GM18870 (cell line): ENCODE results near the gene PSMC3.

Source experiments
- ATAC-seq: cut with Tn5 transposase; IDR thresholded peaks from one replicate; pipeline ENCODE4 v1.9.1; 2021; ENCODE audit warnings: moderate library complexity; ENCODE audit not compliant: unreplicated experiment

Gene PSMC3

DNA sequence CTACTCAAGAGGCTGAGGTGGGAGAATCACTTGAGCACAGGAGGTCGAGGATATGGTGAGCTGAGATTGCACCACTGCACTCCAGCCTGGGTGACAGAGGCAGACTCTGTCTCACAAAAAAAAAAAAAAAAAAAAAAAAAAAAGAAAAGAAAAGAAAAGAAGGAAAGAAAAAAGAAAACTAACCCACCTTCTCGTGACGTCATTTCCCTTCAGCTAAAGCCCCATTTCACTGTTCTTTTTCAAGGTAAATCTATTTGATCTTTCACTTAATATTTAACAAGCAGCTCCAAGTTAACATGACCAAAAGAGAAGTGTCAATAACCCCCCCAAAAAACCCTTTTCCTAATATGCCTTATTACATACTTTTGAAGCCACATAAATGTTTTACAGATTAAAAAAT, 17.6 kb upstream of the PSMC3 start:
- ATAC-seq = no peak

- ATAC-seq = no peak
Observed at GRCh38 chr11:47443028-47443700, 16.9 kb upstream of the PSMC3 start.

DNA sequence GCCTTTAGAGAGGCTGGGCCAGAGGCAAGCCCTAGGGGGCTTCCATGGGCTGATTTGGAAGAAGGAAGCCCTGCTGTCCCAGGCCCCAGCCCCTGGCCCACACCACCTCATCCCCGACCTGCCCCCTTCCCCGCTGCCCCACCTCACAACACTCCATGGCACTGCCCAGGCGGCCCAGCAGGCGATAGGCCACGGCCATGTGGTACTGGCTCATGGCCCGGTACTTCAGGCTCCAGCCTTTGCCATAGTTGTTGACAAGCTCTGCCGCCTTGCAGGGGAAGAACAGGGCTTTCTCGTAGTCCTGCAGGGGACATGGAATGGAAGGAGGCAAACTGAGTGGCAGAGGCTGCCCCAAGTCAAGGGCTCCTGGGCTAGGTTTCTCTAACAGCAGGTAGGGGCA, 16.3 kb upstream of the PSMC3 start:
- no peak for ATAC-seq

DNA sequence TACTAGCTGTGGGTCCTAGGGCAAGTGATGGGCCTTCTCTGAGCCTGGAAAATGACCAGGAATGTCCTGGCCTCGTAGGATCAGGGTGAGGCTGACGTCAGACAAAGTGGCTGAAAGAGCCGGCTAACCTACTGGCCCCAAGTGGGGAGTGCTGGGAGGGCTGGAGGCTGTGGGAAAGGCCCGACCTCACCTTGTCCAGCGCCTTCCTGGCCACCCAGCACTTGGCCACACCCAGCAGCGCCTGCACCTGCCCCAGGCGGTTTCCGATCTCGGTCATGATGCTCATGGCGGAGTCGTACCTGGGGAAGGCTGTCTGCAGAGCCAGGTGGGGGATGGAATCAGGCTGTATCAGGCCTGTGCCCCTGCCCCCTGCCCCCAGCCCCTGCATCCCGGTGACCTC, 15.2 kb upstream of the PSMC3 start:
- no peak for ATAC-seq

DNA sequence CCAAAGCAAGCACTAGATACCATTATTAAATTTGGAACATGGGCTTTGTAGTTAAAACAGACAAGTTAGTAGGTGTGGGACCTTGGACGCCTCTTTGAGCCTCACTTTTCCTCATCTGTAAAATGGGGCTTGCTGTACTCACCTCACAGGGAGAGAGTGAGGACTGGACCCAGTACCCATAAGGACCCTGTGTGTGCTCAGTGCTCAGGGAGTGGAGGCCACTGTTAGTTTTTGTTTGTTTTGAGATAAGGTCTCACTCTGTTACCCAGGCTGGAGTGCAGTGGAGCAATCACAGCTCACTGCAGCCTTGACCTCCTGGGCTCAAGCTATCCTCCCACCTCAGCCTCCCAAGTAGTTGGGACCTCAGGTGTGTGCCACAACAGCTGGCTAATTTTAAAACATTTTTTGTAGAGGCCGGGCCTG, 13.8 kb upstream of the PSMC3 start:
- ATAC-seq = no peak

DNA sequence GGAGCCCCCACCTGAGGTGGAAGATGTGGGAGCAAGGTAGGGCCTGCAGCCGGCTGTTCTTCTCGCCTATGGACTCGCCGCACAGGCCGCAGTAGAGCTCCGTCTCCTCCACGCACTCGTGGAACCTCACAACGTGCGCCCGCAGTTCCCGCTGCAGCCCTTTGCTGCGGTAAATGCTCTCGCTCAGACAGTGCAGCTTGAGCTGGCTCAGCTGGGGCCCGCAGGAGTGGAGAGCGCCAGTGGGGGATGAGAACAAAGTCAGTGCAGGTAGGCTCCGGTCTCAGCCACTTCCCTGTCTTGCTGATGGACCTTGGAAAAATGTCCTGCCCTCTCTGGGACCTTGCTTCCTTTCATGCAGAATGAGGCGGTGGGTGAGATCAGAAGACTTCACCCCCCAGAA, 12.5 kb upstream of the PSMC3 start:
- ATAC-seq = no peak

- ATAC-seq = no peak
Observed at GRCh38 chr11:47437746-47438418, 11.6 kb upstream of the PSMC3 start.

GRCh38 chr11:47437218-47437745, 11.0 kb upstream of the PSMC3 start:
- no peak for ATAC-seq

DNA sequence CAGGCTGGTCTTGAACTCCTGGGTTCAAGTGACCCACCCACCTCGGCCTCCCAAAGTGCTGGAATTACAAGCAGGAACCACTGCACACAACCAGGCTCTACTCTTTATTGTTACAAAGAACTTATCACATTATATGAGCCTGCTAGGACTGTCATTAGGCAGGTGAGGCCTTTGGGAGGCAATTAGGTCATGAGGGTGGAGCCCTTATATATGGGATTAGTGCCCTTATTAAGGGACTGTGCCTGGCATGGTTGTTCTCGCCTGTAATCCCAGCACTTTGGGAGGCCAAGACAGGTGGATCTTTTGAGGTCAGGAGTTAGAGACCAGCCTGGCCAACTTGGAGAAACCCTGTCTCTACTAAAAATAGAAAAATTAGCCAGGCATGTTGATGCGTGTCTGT, 10.5 kb upstream of the PSMC3 start:
- no peak for ATAC-seq

DNA sequence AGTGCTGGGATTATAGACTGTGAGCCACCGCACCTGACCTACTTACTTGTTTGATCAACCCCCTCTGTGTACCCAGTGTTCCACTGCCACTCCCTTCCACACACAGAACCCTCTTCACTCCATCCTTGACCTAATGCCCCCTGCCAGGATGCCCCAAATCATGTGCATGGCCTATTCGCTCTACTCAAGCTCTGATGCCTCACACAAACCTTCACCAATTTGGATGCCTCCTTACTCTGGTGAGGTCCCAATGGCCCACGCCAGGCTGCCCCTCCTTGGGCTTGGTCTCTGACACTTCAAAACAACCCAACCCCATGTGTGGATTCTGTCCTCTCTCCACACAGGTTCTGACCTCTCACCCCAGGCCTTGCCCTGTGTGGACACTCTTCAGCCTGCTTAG, 9.4 kb upstream of the PSMC3 start:
- no peak for ATAC-seq

DNA sequence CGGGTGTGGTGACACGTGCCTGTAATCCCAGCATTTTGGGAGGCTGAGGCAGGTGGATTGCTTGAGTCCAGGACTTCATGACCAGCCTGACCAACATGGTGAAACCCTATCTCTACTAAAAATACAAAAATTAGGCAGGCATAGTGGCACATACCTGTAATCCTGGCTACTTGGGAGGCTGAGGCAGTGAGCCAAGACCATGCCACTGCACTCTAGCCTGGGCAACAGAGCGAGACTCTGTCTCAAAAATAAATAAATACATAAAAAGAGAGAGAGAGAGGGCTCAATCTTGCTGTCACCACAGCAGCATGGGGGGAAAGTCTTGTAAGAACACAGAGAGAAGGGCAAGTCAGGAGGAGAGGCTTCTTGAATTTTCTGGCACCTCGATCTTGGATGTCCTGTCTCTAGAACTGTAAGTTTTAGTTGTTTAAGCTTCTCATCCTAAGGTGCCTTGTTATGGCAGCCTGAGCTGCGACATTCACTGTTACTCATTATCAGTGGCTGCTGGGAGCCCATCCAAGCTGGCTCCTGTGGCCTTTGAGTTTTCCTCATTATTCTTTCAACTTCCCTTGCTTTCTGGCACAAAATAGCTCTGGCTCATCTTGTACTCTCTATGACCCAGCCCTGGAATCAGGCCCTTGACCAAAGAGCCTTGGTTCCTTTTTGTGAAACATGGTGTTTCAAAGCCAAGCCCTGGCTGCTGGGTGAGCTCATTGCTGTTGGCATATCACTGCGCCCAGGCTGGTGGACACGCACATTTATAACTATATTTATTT, 8.0 kb upstream of the PSMC3 start:
- ATAC-seq = no peak

GRCh38 chr11:47433157-47433556, 6.9 kb upstream of the PSMC3 start:
- no peak for ATAC-seq

GRCh38 chr11:47431356-47432083, 5.3 kb upstream of the PSMC3 start:
- ATAC-seq = no peak

- no peak for ATAC-seq
Observed at GRCh38 chr11:47430524-47430923, 4.3 kb upstream of the PSMC3 start.

- ATAC-seq = no peak
Observed at GRCh38 chr11:47425611-47426010, 628 bp downstream of the PSMC3 start.

DNA sequence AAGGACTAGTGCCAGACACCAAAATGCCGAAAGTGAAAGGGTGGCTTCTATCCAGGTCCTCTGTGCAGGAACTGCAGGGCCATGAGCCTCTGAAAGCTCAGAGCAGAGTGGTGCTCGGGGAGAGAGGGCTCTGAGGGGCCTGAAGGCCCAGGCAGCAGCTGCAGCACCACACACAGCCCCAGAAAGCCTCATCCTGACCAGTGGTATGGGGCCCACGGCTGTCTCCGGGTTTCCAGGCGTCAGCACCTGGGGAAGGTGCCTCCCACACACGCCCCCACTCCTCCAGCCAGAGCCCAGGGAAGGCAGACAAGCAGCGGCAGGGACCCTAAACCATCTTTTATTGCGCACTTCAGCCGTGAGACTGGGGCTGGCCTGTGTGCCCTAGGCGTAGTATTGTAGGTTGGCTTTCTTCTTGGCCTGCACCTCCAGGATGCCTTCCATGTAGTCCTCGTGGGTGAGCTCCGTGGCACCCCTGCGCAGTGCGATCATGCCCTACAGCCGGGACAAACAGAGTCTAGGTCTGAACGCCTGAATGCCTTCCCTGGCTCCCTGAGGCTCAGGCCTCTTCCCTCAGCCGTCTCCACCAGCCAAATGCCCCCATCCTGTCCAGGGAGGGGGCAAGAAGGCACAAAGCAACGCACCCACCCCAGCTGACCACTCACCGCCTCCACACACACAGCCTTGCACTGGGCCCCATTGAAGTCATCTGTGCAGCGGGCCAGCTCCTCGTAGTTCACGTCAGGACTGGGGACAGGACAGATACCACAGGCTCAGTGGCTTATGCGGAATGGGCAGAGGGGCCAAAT, 7.6 kb downstream of the PSMC3 start:
- ATAC-seq = no peak

GRCh38 chr11:47417712-47418111, 8.5 kb downstream of the PSMC3 start:
- no peak for ATAC-seq

DNA sequence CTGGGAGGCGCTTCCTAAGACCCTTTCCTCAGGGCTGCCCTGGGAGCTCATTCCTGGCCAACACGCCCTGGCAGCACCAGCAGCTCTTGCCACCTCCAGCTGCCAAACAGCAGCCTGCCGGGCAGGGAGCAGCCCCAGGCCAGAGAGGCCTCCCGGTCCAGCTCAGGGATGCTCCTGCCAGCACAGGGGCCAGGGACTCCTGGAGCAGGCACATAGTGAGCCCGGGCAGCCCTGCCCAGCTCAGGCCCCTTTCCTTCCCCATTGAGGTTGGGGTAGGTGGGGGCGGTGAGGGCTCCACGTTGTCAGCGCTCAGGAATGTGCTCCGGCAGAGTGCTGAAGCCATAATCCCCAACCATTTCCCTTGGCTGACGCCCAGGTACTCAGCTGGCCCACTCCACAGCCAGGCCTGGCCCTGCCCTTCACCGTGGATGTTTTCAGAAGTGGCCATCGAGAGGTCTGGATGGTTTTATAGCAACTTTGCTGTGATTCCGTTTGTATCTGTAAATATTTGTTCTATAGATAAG, 10.2 kb downstream of the PSMC3 start:
- ATAC-seq = no peak

- no peak for ATAC-seq
Observed at GRCh38 chr11:47415091-47415854, 11.0 kb downstream of the PSMC3 start.
